Measurements from ENCODE around the gene COPS7A. TPM values are rescaled to one million over a fixed set of nuclear protein-coding genes. Genes with fewer than 3 reads are reported as not detected.
"Not testable (repeated sequence)": the region's sequence is repeated elsewhere in the genome, so short reads cannot be mapped to it uniquely, and the experiment has no call there.

Gene COPS7A
- total RNA-seq, 1 donor from 2014 or later = 42.6 TPM

GRCh38 chr12:6736754-6737153, 12.9 kb downstream of the COPS7A start:
- H3K27ac Mint-ChIP-seq = no peak overlapping the region
- H3K9me3 Mint-ChIP-seq (ENCODE audit: low read depth) = no peaks in the 10 kb centered on the region
- peaks cover 4% of the 10 kb centered on the region for H3K4me1 Mint-ChIP-seq (ENCODE audit: low read depth)
- no peak overlapping the region for H3K4me3 Mint-ChIP-seq (ENCODE audit: low read depth)
- peaks cover 1% of the 10 kb centered on the region for H3K36me3 Mint-ChIP-seq (ENCODE audit: insufficient read depth)
- no peak for DNase-seq (ENCODE audit: low spot score, unreplicated experiment)
- TF ChIP-seq, protein P1, sequence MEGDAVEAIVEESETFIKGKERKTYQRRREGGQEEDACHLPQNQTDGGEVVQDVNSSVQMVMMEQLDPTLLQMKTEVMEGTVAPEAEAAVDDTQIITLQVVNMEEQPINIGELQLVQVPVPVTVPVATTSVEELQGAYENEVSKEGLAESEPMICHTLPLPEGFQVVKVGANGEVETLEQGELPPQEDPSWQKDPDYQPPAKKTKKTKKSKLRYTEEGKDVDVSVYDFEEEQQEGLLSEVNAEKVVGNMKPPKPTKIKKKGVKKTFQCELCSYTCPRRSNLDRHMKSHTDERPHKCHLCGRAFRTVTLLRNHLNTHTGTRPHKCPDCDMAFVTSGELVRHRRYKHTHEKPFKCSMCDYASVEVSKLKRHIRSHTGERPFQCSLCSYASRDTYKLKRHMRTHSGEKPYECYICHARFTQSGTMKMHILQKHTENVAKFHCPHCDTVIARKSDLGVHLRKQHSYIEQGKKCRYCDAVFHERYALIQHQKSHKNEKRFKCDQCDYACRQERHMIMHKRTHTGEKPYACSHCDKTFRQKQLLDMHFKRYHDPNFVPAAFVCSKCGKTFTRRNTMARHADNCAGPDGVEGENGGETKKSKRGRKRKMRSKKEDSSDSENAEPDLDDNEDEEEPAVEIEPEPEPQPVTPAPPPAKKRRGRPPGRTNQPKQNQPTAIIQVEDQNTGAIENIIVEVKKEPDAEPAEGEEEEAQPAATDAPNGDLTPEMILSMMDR (IDR thresholded peaks at IDR 0.05; ENCODE audit: unreplicated experiment) = no peak
- no peaks in the 10 kb centered on the region for H3K27me3 Mint-ChIP-seq

GRCh38 chr12:6742080-6742479, 18.2 kb downstream of the COPS7A start:
- peaks cover 12% of the 10 kb centered on the region for H3K36me3 Mint-ChIP-seq (ENCODE audit: insufficient read depth)
- H3K27me3 Mint-ChIP-seq; DNase-seq (ENCODE audit: low spot score, unreplicated experiment); H3K4me1 Mint-ChIP-seq (ENCODE audit: low read depth); H3K4me3 Mint-ChIP-seq (ENCODE audit: low read depth); H3K27ac Mint-ChIP-seq; H3K9me3 Mint-ChIP-seq (ENCODE audit: low read depth): not testable (repeated sequence)

- TF ChIP-seq, protein P1 (IDR thresholded peaks at IDR 0.05; ENCODE audit: unreplicated experiment) = no peak
- no peak for DNase-seq (ENCODE audit: low spot score, unreplicated experiment)
- Mint-ChIP-seq H3K27me3 (no peaks in the 10 kb centered on the region), H3K4me3 (ENCODE audit: low read depth) (no peak overlapping the region), H3K36me3 (ENCODE audit: insufficient read depth) (peaks cover 19% of the 10 kb centered on the region), H3K9me3 (ENCODE audit: low read depth) (no peaks in the 10 kb centered on the region), H3K4me1 (ENCODE audit: low read depth) (no peaks in the 10 kb centered on the region), H3K27ac (no peak overlapping the region)
These were observed 19.0 kb downstream of the COPS7A start for GRCh38 chr12:6742834-6743233.

DNA sequence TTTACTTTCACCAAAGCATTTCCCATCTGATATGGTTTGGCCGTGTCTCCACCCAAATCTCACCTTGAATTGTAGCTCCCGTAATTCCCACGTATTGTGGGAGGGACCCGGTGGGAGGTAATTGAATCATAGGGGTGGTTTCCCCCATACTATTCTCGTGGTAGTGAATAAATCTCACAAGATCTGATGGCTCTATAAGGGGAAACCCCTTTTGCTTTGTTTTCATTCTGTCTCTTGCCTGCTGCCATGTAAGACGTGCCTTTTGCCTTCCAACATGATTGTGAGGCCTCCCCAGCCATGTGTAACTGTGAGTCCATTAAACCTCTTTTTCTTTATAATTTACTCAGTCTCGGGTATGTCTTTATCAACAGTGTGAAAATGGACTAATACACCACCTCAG, 19.5 kb downstream of the COPS7A start:
- peaks cover 24% of the 10 kb centered on the region for H3K36me3 Mint-ChIP-seq (ENCODE audit: insufficient read depth)
- H3K4me1 Mint-ChIP-seq (ENCODE audit: low read depth); H3K27ac Mint-ChIP-seq; H3K4me3 Mint-ChIP-seq (ENCODE audit: low read depth); H3K9me3 Mint-ChIP-seq (ENCODE audit: low read depth); DNase-seq (ENCODE audit: low spot score, unreplicated experiment); H3K27me3 Mint-ChIP-seq: not testable (repeated sequence)

DNA sequence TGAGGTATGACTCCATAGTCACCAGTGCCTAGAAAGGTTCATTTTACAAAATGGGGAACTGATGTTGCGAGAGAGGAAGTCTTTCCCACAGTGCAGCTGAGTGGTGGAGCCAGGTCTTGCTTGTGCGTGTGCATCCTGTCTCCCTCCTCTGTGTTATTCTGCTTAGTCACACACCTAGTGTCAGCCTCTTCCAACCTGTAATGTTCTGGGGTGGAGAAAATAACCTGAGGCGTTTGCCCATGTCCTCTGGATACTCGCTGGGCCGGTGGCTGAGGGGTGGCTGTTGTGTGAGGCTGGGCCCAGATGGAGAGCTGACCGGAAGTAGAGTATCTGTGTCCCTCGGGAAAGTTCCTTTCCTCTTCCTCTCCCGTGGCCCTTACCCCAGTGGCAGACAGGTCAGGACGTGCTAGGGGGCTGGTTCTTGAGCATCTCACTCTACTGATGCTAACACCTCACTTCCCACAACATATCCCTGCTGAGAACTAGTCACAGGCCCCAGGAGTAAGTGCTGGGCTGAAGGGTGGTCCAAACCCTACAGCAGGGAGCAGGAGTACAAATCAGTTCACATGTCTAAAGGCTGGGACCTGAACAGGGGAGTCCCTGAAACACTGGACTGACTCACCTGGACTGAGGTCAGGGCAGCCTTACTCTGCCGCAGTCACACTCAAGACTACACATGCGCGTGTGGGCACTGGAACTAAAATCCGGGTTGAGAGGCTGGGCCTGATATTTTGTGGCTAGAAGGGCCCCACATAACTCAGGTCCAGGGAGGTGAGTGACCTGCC, 22.1 kb downstream of the COPS7A start:
- DNase-seq (ENCODE audit: low spot score, unreplicated experiment) = no peak
- peak overlapping the region; percentile 65 for H3K27ac Mint-ChIP-seq
- no peak overlapping the region for H3K4me3 Mint-ChIP-seq (ENCODE audit: low read depth)
- no peaks in the 10 kb centered on the region for H3K4me1 Mint-ChIP-seq (ENCODE audit: low read depth)
- H3K9me3 Mint-ChIP-seq (ENCODE audit: low read depth) = no peaks in the 10 kb centered on the region
- TF ChIP-seq, protein P1 (IDR thresholded peaks at IDR 0.05; ENCODE audit: unreplicated experiment) = no peak
- H3K27me3 Mint-ChIP-seq = no peaks in the 10 kb centered on the region
- H3K36me3 Mint-ChIP-seq (ENCODE audit: insufficient read depth) = peaks cover 35% of the 10 kb centered on the region

GRCh38 chr12:6747216-6747615, 23.4 kb downstream of the COPS7A start:
- Mint-ChIP-seq H3K36me3 (ENCODE audit: insufficient read depth) (peaks cover 40% of the 10 kb centered on the region), H3K9me3 (ENCODE audit: low read depth) (no peaks in the 10 kb centered on the region), H3K27me3 (no peaks in the 10 kb centered on the region), H3K4me3 (ENCODE audit: low read depth) (no peak overlapping the region), H3K27ac (no peak overlapping the region), H3K4me1 (ENCODE audit: low read depth) (peaks cover 5% of the 10 kb centered on the region)
- no peak for DNase-seq (ENCODE audit: low spot score, unreplicated experiment)
- TF ChIP-seq, protein P1 (IDR thresholded peaks at IDR 0.05; ENCODE audit: unreplicated experiment) = no peak

All from progenitor cell of endocrine pancreas (in vitro differentiated cells).